ENCODE measurements around the gene LRP6.
"Not testable (repeated sequence)": the region's sequence is repeated elsewhere in the genome, so short reads cannot be mapped to it uniquely, and the experiment has no call there.

The LRP6 gene

DNA sequence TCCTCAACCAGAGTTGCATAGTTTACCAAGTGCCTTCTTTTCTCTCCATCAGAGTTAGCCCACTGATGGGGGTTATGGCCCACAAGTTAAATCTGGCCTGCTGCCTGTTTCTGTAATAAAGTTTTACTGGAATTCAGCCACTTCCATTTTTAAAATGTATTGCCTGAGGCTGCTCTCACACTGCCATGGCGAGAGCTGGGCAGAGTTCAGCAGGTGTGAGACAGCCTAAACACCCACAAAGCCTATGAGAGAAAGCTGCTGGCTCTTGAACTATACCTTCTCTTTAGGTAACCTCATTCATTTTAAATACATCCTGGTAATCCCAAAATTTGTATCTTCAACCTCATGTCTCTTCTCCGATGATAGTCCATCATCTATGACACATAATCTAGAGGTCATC, 110.0 kb downstream of the LRP6 start:
- Histone ChIP-seq H3F3A (ENCODE audit: control insufficient read depth, insufficient read depth) (no peaks in the 10 kb centered on the region), H3K36me3 (ENCODE audit: control insufficient read depth, low read length) (peaks cover 12% of the 10 kb centered on the region), H3K9me2 (replicated peaks; ENCODE audit: control insufficient read depth, low read length) (no peaks in the 10 kb centered on the region), H3K27ac (ENCODE audit: low read depth, low read length) (no peak overlapping the region), H3K27me3 (ENCODE audit: control insufficient read depth, low read length) (no peaks in the 10 kb centered on the region), H4K20me1 (ENCODE audit: control insufficient read depth, insufficient read depth, low read depth, low read length) (no peaks in the 10 kb centered on the region), H3K79me2 (ENCODE audit: control insufficient read depth, low read length) (no peaks in the 10 kb centered on the region), H3K4me2 (ENCODE audit: low read length) (no peak overlapping the region), H3K9me3 (ENCODE audit: control insufficient read depth, insufficient read depth, low read length) (no peaks in the 10 kb centered on the region), H3K4me1 (ENCODE audit: control insufficient read depth, low read length) (no peaks in the 10 kb centered on the region), H3K4me3 (ENCODE audit: low read length) (no peak overlapping the region)
- TF ChIP-seq, protein P1, sequence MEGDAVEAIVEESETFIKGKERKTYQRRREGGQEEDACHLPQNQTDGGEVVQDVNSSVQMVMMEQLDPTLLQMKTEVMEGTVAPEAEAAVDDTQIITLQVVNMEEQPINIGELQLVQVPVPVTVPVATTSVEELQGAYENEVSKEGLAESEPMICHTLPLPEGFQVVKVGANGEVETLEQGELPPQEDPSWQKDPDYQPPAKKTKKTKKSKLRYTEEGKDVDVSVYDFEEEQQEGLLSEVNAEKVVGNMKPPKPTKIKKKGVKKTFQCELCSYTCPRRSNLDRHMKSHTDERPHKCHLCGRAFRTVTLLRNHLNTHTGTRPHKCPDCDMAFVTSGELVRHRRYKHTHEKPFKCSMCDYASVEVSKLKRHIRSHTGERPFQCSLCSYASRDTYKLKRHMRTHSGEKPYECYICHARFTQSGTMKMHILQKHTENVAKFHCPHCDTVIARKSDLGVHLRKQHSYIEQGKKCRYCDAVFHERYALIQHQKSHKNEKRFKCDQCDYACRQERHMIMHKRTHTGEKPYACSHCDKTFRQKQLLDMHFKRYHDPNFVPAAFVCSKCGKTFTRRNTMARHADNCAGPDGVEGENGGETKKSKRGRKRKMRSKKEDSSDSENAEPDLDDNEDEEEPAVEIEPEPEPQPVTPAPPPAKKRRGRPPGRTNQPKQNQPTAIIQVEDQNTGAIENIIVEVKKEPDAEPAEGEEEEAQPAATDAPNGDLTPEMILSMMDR (IDR thresholded peaks at IDR 0.05; ENCODE audit: low read depth, low read length, poor library complexity, severe bottlenecking): no peak
- no peak for TF ChIP-seq EZH2phosphoT487 (IDR thresholded peaks at IDR 0.05; ENCODE audit: borderline replicate concordance, low read length)

DNA sequence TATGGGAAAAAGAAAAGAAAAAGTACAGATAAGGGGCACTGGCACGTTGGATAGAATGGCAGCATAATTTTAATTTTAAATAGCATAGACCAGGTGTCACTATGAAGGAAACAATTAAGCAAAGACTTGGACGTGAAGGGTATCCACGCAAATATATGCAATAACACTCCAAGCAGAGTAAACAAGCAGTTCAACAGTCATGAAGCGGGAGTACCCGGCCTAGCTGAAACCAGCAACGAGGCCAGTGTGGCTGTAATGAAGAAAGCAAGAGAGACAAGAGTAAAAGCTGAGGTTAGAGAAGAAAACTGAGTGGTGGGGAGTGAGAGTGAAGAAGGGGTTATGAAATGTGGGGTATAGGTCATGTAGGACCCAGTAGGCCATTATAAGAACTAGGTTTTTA, 110.7 kb downstream of the LRP6 start:
- TF ChIP-seq, protein P1 (IDR thresholded peaks at IDR 0.05; ENCODE audit: low read depth, low read length, poor library complexity, severe bottlenecking): no peak
- no peak for TF ChIP-seq EZH2phosphoT487 (IDR thresholded peaks at IDR 0.05; ENCODE audit: borderline replicate concordance, low read length)
- H3K4me1 ChIP-seq (ENCODE audit: control insufficient read depth, low read length): no peaks in the 10 kb centered on the region
- H3K4me3 ChIP-seq (ENCODE audit: low read length): no peak overlapping the region
- H3K27ac ChIP-seq (ENCODE audit: low read depth, low read length): no peak overlapping the region
- peaks cover 8% of the 10 kb centered on the region for H3K36me3 ChIP-seq (ENCODE audit: control insufficient read depth, low read length)
- no peaks in the 10 kb centered on the region for H3F3A ChIP-seq (ENCODE audit: control insufficient read depth, insufficient read depth)
- no peaks in the 10 kb centered on the region for H3K9me3 ChIP-seq (ENCODE audit: control insufficient read depth, insufficient read depth, low read length)
- H4K20me1 ChIP-seq (ENCODE audit: control insufficient read depth, insufficient read depth, low read depth, low read length): no peaks in the 10 kb centered on the region
- H3K27me3 ChIP-seq (ENCODE audit: control insufficient read depth, low read length): no peaks in the 10 kb centered on the region
- H3K9me2 ChIP-seq (replicated peaks; ENCODE audit: control insufficient read depth, low read length): no peaks in the 10 kb centered on the region
- H3K79me2 ChIP-seq (ENCODE audit: control insufficient read depth, low read length): no peaks in the 10 kb centered on the region
- H3K4me2 ChIP-seq (ENCODE audit: low read length): no peak overlapping the region

DNA sequence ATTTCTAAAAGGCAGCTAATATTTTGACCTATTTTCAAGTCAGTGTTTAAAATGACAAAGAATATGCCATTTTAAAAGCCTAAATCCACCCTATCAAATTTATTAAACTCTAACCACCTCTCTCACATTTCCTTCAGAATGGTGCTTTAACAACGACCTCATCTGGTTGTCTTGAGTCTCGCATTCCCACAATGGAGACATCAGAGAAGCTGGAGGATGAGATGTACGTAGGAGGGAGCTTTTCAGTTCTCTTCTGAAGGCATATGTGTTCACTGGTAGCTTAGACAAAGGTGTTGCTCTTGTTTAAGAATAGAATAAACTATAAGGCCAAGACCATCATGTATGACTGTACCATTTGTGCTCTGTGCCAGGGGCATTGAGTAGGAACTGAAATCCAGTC, 113.2 kb downstream of the LRP6 start:
- no peaks in the 10 kb centered on the region for H3K9me3 ChIP-seq (ENCODE audit: control insufficient read depth, insufficient read depth, low read length)
- no peak overlapping the region for H3K4me3 ChIP-seq (ENCODE audit: low read length)
- H3K27me3 ChIP-seq (ENCODE audit: control insufficient read depth, low read length): no peaks in the 10 kb centered on the region
- H3K4me1 ChIP-seq (ENCODE audit: control insufficient read depth, low read length): no peaks in the 10 kb centered on the region
- no peaks in the 10 kb centered on the region for H3K9me2 ChIP-seq (replicated peaks; ENCODE audit: control insufficient read depth, low read length)
- H3K79me2 ChIP-seq (ENCODE audit: control insufficient read depth, low read length): no peaks in the 10 kb centered on the region
- TF ChIP-seq EZH2phosphoT487 (IDR thresholded peaks at IDR 0.05; ENCODE audit: borderline replicate concordance, low read length): no peak
- TF ChIP-seq, protein P1 (IDR thresholded peaks at IDR 0.05; ENCODE audit: low read depth, low read length, poor library complexity, severe bottlenecking): no peak
- H3K4me2 ChIP-seq (ENCODE audit: low read length): no peak overlapping the region
- H3K36me3 ChIP-seq (ENCODE audit: control insufficient read depth, low read length): peaks cover 23% of the 10 kb centered on the region
- no peak overlapping the region for H3K27ac ChIP-seq (ENCODE audit: low read depth, low read length)
- H3F3A ChIP-seq (ENCODE audit: control insufficient read depth, insufficient read depth): no peaks in the 10 kb centered on the region
- H4K20me1 ChIP-seq (ENCODE audit: control insufficient read depth, insufficient read depth, low read depth, low read length): no peaks in the 10 kb centered on the region

DNA sequence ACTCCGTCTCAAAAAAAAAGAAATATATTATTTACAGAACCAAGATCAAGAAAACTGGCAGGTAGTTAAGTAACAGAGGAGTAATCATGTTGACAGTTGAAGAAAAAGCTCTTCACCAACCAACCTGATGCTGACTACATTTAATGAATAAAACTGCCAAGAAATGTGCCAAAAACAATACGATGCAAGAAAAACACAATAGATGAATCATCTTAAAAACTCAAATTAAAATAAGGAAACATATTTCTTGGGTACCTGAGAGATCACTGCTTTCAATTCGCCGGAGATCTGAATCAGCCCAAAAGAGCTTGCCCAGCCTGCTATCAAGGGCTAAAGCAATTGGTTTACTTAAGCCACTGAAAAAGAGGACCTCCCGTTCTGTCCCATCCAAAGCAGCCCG, 119.7 kb downstream of the LRP6 start:
- H3F3A ChIP-seq (ENCODE audit: control insufficient read depth, insufficient read depth): no peaks in the 10 kb centered on the region
- H3K36me3 ChIP-seq (ENCODE audit: control insufficient read depth, low read length): peaks cover 29% of the 10 kb centered on the region
- H3K9me3 ChIP-seq (ENCODE audit: control insufficient read depth, insufficient read depth, low read length): no peaks in the 10 kb centered on the region
- H3K4me2 ChIP-seq (ENCODE audit: low read length): no peak overlapping the region
- no peak overlapping the region for H3K27ac ChIP-seq (ENCODE audit: low read depth, low read length)
- no peaks in the 10 kb centered on the region for H3K27me3 ChIP-seq (ENCODE audit: control insufficient read depth, low read length)
- no peaks in the 10 kb centered on the region for H3K4me1 ChIP-seq (ENCODE audit: control insufficient read depth, low read length)
- no peaks in the 10 kb centered on the region for H3K9me2 ChIP-seq (replicated peaks; ENCODE audit: control insufficient read depth, low read length)
- TF ChIP-seq, protein P1 (IDR thresholded peaks at IDR 0.05; ENCODE audit: low read depth, low read length, poor library complexity, severe bottlenecking): no peak
- H3K4me3 ChIP-seq (ENCODE audit: low read length): no peak overlapping the region
- H3K79me2 ChIP-seq (ENCODE audit: control insufficient read depth, low read length): no peaks in the 10 kb centered on the region
- H4K20me1 ChIP-seq (ENCODE audit: control insufficient read depth, insufficient read depth, low read depth, low read length): no peaks in the 10 kb centered on the region

DNA sequence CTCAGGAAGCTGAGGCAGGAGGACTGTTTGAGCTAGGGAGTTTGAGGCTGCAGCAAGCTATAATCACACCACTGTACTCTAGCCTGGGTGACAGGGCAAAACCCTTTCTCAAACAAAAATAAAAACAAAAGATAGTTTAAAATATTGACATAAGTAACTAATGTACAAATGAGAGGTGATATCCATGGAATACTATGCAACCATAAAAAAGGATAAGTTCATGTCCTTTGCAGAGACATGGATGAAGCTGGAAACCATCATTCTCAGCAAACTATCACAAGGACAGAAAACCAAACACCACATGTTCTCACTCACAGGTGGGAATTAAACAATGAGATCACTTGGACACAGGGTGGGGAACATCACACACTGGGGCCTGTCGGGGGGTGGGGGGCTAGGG, 122.3 kb downstream of the LRP6 start:
- peaks cover 20% of the 10 kb centered on the region for H3K36me3 ChIP-seq (ENCODE audit: control insufficient read depth, low read length)
- H3K4me1 ChIP-seq (ENCODE audit: control insufficient read depth, low read length); H3F3A ChIP-seq (ENCODE audit: control insufficient read depth, insufficient read depth); H3K4me2 ChIP-seq (ENCODE audit: low read length); H3K9me2 ChIP-seq (replicated peaks; ENCODE audit: control insufficient read depth, low read length); H3K79me2 ChIP-seq (ENCODE audit: control insufficient read depth, low read length); H3K9me3 ChIP-seq (ENCODE audit: control insufficient read depth, insufficient read depth, low read length); H4K20me1 ChIP-seq (ENCODE audit: control insufficient read depth, insufficient read depth, low read depth, low read length); H3K27me3 ChIP-seq (ENCODE audit: control insufficient read depth, low read length); H3K4me3 ChIP-seq (ENCODE audit: low read length); H3K27ac ChIP-seq (ENCODE audit: low read depth, low read length): not testable (repeated sequence)
